Hepatocyte (in vitro differentiated cells): ENCODE data around the gene CA12. TPM values are rescaled to one million over a fixed set of nuclear protein-coding genes. Genes with fewer than 3 reads are reported as not detected.

Source experiments
- DNase-seq: peaks from one replicate; pipeline ENCODE4 v3.0.0-alpha.2; 2016; ENCODE audit warnings: low spot score
- H2AFZ ChIP-seq: fragments of 200-600 bp; sonication (generic); 2 replicates; pipeline ENCODE4 v1.6.0; 2016; ENCODE audit warnings: antibody characterized with exemption, mild to moderate bottlenecking
- H3K27ac ChIP-seq: fragments of 200-600 bp; sonication (generic); 2 replicates; pipeline ENCODE4 v1.5.1; 2016; ENCODE audit warnings: mild to moderate bottlenecking
- H3K27me3 ChIP-seq: fragments of 200-600 bp; sonication (generic); 2 replicates; pipeline ENCODE4 v1.6.1; 2016
- H3K36me3 ChIP-seq: fragments of 200-600 bp; sonication (generic); replicated peaks from 2 replicates; pipeline ENCODE4 v1.5.1; 2016; ENCODE audit warnings: low read depth; ENCODE audit not compliant: insufficient read depth
- H3K4me1 ChIP-seq: fragments of 200-600 bp; sonication (generic); 2 replicates; pipeline ENCODE4 v1.5.1; 2016; ENCODE audit warnings: mild to moderate bottlenecking, moderate library complexity; ENCODE audit not compliant: insufficient read depth
- H3K4me2 ChIP-seq: fragments of 200-600 bp; sonication (generic); 2 replicates; pipeline ENCODE4 v1.6.0; 2016
- H3K4me3 ChIP-seq: fragments of 200-600 bp; sonication (generic); 2 replicates; pipeline ENCODE4 v1.5.1; 2016; ENCODE audit warnings: mild to moderate bottlenecking
- H3K79me2 ChIP-seq: fragments of 200-600 bp; sonication (generic); 2 replicates; pipeline ENCODE4 v1.6.0; 2017; ENCODE audit warnings: mild to moderate bottlenecking
- H3K9me2 ChIP-seq: fragments of 200-600 bp; sonication (generic); replicated peaks from 2 replicates; pipeline ENCODE4 v1.6.0; 2017; ENCODE audit warnings: mild to moderate bottlenecking; ENCODE audit not compliant: insufficient read depth
- H3K9me3 ChIP-seq: fragments of 200-600 bp; sonication (generic); 2 replicates; pipeline ENCODE4 v1.5.1; 2016; ENCODE audit warnings: low read depth, mild to moderate bottlenecking
- H4K20me1 ChIP-seq: fragments of 200-600 bp; sonication (generic); 2 replicates; pipeline ENCODE4 v1.6.0; 2016; ENCODE audit warnings: mild to moderate bottlenecking; ENCODE audit not compliant: insufficient read depth, poor library complexity, severe bottlenecking
- EZH2 ChIP-seq: fragments of 200-600 bp; sonication (generic); IDR thresholded peaks from 2 replicates; pipeline ENCODE4 v1.6.1; 2016; ENCODE audit warnings: antibody characterized with exemption, mild to moderate bottlenecking, borderline replicate concordance
- EZH2phosphoT487 ChIP-seq: fragments of 200-600 bp; sonication (generic); IDR thresholded peaks from one replicate; pipeline ENCODE4 v1.6.1; 2018; ENCODE audit warnings: antibody characterized with exemption, mild to moderate bottlenecking, low read depth, moderate library complexity; ENCODE audit not compliant: unreplicated experiment, severe bottlenecking
- WGBS: methylation state at CpG from one replicate; pipeline ENCODE4 v1.1.6; 2016; ENCODE audit warnings: low lambda C conversion rate; ENCODE audit errors: missing lambda C conversion rate; 5-methylcytosine and 5-hydroxymethylcytosine counted together
- polyA plus RNA-seq: library from polyadenylated mRNA; unstranded; fragments of >200 nt; fragmentation: Nextera tagmentation; extraction: Ambion mirVana; gene quantifications from 2 replicates; pipeline ENCODE4 v1.2.1, GENCODE V29; 2016
- total RNA-seq: library from RNA; depleted of rRNA; stranded (reverse); fragments of >200 nt; gene quantifications from 2 replicates; pipeline ENCODE4 v1.2.3, GENCODE V29; 2014
- TF ChIP-seq, protein P1 (sequence below): fragments of 200-600 bp; sonication (generic); IDR thresholded peaks from 2 replicates; pipeline ENCODE4 v1.5.1; 2016; ENCODE audit warnings: antibody characterized with exemption, mild to moderate bottlenecking; ENCODE audit not compliant: poor library complexity

Gene CA12
- total and polyA plus RNA-seq, 2 experiments from 2014 or later = 13.8 to 16.6 TPM

DNA sequence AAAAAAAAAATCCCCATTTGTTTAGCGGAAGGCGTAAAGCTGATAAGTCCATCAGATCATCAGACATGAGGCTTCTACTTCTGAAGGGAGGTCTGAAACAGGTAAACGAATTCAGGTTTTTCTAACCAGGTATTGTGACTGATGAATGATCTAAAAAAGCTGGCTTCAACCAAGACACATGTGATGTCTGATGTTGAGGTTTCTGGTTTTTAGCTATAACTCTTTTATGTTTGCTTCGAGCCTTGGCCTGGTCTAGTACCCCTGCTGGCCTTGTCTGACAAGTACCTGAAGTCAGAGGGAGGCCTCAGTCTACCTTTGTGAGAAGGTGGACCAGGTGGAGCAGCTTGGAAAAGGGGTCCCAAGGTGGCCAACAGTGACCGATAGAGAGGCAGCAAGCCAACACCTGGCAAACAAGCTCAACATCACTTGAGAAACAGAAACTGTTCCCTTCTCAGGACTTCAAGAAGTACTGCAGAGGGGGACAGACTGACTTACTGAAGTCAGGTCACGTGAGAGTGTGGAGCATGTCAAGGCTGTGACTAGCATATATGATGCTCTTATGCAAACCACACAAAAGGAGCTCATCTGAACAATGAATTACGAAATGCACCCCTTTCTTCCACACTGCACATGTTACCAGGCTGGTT lies 33.0 kb upstream of the CA12 start:
- H3K27me3 ChIP-seq = no peaks in the 10 kb centered on the region
- DNase-seq = no peak
- no peaks in the 10 kb centered on the region for H3K4me1 ChIP-seq
- H3K9me2 ChIP-seq = no peaks in the 10 kb centered on the region
- H3K4me2 ChIP-seq = no peak overlapping the region
- no peaks in the 10 kb centered on the region for H4K20me1 ChIP-seq
- WGBS = 92% methylated on average over 7 of the region's 7 CpGs
- TF ChIP-seq, protein P1, sequence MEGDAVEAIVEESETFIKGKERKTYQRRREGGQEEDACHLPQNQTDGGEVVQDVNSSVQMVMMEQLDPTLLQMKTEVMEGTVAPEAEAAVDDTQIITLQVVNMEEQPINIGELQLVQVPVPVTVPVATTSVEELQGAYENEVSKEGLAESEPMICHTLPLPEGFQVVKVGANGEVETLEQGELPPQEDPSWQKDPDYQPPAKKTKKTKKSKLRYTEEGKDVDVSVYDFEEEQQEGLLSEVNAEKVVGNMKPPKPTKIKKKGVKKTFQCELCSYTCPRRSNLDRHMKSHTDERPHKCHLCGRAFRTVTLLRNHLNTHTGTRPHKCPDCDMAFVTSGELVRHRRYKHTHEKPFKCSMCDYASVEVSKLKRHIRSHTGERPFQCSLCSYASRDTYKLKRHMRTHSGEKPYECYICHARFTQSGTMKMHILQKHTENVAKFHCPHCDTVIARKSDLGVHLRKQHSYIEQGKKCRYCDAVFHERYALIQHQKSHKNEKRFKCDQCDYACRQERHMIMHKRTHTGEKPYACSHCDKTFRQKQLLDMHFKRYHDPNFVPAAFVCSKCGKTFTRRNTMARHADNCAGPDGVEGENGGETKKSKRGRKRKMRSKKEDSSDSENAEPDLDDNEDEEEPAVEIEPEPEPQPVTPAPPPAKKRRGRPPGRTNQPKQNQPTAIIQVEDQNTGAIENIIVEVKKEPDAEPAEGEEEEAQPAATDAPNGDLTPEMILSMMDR = no peak
- no peak for TF ChIP-seq EZH2phosphoT487
- TF ChIP-seq EZH2 = no peak
- H3K4me3 ChIP-seq = no peak overlapping the region
- H3K79me2 ChIP-seq = no peaks in the 10 kb centered on the region
- H3K27ac ChIP-seq = no peak overlapping the region
- no peaks in the 10 kb centered on the region for H3K9me3 ChIP-seq
- H3K36me3 ChIP-seq = no peaks in the 10 kb centered on the region
- H2AFZ ChIP-seq = no peak overlapping the region

DNA sequence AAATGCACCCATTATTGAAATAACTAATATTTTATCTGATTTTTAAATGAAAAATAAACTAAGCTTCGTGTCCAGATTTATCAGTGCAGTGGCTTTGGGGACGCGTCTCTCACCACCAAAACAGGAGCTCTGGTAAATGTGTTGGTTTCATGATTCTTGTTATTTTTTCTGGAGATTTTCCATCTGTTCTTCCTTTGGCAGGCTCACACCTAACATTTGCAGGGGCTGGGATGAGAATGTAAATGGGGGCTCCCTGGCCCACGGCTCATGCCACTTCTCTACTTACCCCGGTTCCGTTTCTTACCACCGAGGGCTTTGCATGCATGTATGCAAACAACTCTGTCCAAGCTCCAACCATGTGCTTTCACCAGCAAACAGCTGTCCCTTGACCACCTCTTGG lies 30.9 kb upstream of the CA12 start:
- Histone ChIP-seq H3K27me3 (no peaks in the 10 kb centered on the region), H3K27ac (no peak overlapping the region), H2AFZ (no peak overlapping the region), H3K4me2 (no peak overlapping the region), H3K9me3 (no peaks in the 10 kb centered on the region), H3K4me1 (no peaks in the 10 kb centered on the region), H3K4me3 (no peak overlapping the region), H3K36me3 (no peaks in the 10 kb centered on the region), H3K9me2 (no peaks in the 10 kb centered on the region), H3K79me2 (no peaks in the 10 kb centered on the region), H4K20me1 (no peaks in the 10 kb centered on the region)
- WGBS = 86% methylated on average over 7 of the region's 7 CpGs
- TF ChIP-seq, protein P1 = no peak
- TF ChIP-seq EZH2phosphoT487 = no peak
- TF ChIP-seq EZH2 = no peak
- DNase-seq = no peak

DNA sequence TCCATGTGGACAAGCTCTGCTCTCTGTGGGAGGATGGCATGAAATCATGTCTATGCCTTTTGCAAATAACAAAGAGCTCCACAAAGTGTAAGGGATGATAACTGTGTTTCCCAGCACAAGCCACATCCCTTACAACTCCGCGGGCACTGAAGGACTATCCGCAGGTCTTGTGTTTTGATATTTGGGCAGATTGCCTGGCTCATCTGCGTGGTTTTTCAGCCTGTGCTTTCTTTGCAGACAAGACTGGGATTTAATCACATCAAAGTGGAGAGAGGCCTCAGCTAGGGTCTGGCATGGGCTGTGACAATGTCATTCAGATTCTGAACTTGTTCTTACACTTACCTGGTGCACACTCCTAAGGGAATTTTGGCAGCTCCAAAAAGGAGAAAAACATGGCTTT lies 30.2 kb upstream of the CA12 start:
- Histone ChIP-seq H3K4me2 (no peak overlapping the region), H3K27me3 (no peaks in the 10 kb centered on the region), H3K9me3 (no peaks in the 10 kb centered on the region), H3K27ac (no peak overlapping the region), H3K9me2 (no peaks in the 10 kb centered on the region), H4K20me1 (no peaks in the 10 kb centered on the region), H3K36me3 (no peaks in the 10 kb centered on the region), H3K4me1 (no peaks in the 10 kb centered on the region), H3K4me3 (no peak overlapping the region), H2AFZ (no peak overlapping the region), H3K79me2 (no peaks in the 10 kb centered on the region)
- WGBS = 78% methylated on average over 4 of the region's 4 CpGs
- TF ChIP-seq, protein P1 = no peak
- TF ChIP-seq EZH2 (no peak), EZH2phosphoT487 (no peak)
- no peak for DNase-seq
